HL-60 (cell line): ENCODE measurements around the gene SNU13.
"Not testable (repeated sequence)": the region's sequence is repeated elsewhere in the genome, so short reads cannot be mapped to it uniquely, and the experiment has no call there.

Experiments used
- CTCF ChIP-seq: IDR thresholded peaks from one replicate; pipeline ENCODE4 v1.5.1; 2011; ENCODE audit warnings: low read length, control low read depth, inconsistent platforms; ENCODE audit not compliant: insufficient read depth
- GABPA ChIP-seq: IDR thresholded peaks from 2 replicates; pipeline ENCODE4 v1.6.1; 2012; ENCODE audit warnings: low read depth
- POLR2AphosphoS5 ChIP-seq: IDR thresholded peaks from 2 replicates; pipeline ENCODE4 v1.6.1; 2012; ENCODE audit warnings: low read depth
- REST ChIP-seq: IDR thresholded peaks from 2 replicates; pipeline ENCODE4 v1.6.1; 2012; ENCODE audit warnings: low read depth; ENCODE audit not compliant: insufficient replicate concordance
- SPI1 ChIP-seq: IDR thresholded peaks from 2 replicates; pipeline ENCODE4 v1.6.1; 2012; ENCODE audit warnings: low read depth, mild to moderate bottlenecking, borderline replicate concordance

- not testable (repeated sequence) for TF ChIP-seq CTCF, REST, SPI1, POLR2AphosphoS5, GABPA
These were observed 54.1 kb downstream of the SNU13 start for GRCh38 chr22:41634610-41635009.
